Lung microvascular endothelial cell (primary cell): ENCODE results near the gene C6orf141. TPM values are rescaled to one million over a fixed set of nuclear protein-coding genes. Genes with fewer than 3 reads are reported as not detected.

Source experiments
- DNase-seq, 2 donors: peaks; one replicate each; pipeline versions ENCODE4 v3.0.0 to v3.0.0-alpha.2; 2010; ENCODE audit warnings: low read depth in 2 of 2
- total RNA-seq: library from RNA; depleted of rRNA; stranded (reverse); fragments of >200 nt; gene quantifications from 2 replicates; pipeline ENCODE4 v1.2.1, GENCODE V29; 2014

C6orf141 gene
- total RNA-seq, 1 donor from 2014 or later, result 61.3 TPM

- no peak for DNase-seq
Observed at GRCh38 chr6:49539102-49539501, 11.4 kb upstream of the C6orf141 start.

- DNase-seq, result no peak
Observed at GRCh38 chr6:49540614-49541013, 9.9 kb upstream of the C6orf141 start.

GRCh38 chr6:49541210-49541724 is 9.2 kb upstream of the C6orf141 start:
- DNase-seq, result peak in 1 of 2 donors; percentile 63

- no peak for DNase-seq
Observed at GRCh38 chr6:49541936-49542335, 8.5 kb upstream of the C6orf141 start.

GRCh38 chr6:49543087-49543858 is 7.2 kb upstream of the C6orf141 start:
- no peak for DNase-seq

GRCh38 chr6:49546331-49546730 is 4.1 kb upstream of the C6orf141 start:
- no peak for DNase-seq

- DNase-seq, result peak in 1 of 2 donors; percentile 22
Observed at GRCh38 chr6:49548613-49549304, 1.7 kb upstream of the C6orf141 start.

GRCh38 chr6:49549691-49550491 is 577 bp upstream of the C6orf141 start:
- DNase-seq, result no peak

- DNase-seq, result peak; percentile 25 to 49
Observed at GRCh38 chr6:49551078-49551865, 804 bp downstream of the C6orf141 start.

GRCh38 chr6:49551866-49552129 is 1.3 kb downstream of the C6orf141 start:
- DNase-seq, result peak in 1 of 2 donors; percentile 30

- DNase-seq, result no peak
Observed at GRCh38 chr6:49552596-49552995, 2.1 kb downstream of the C6orf141 start.

- peak; percentile 7 to 31 for DNase-seq
Observed at GRCh38 chr6:49553384-49553783, 2.9 kb downstream of the C6orf141 start.

GRCh38 chr6:49555951-49556350 is 5.5 kb downstream of the C6orf141 start:
- no peak for DNase-seq

- DNase-seq, result peak; percentile 94 to 95
Observed at GRCh38 chr6:49556429-49556837, 6.0 kb downstream of the C6orf141 start.

- no peak for DNase-seq
Observed at GRCh38 chr6:49557177-49557576, 6.7 kb downstream of the C6orf141 start.

GRCh38 chr6:49558238-49558637 is 7.8 kb downstream of the C6orf141 start:
- no peak for DNase-seq

- DNase-seq, result no peak
Observed at GRCh38 chr6:49563006-49563886, 12.8 kb downstream of the C6orf141 start.

- DNase-seq, result no peak
Observed at GRCh38 chr6:49564552-49564951, 14.1 kb downstream of the C6orf141 start.

- peak; percentile 62 to 83 for DNase-seq
Observed at GRCh38 chr6:49565261-49565660, 14.8 kb downstream of the C6orf141 start.

- peak; percentile 97 to 99 for DNase-seq
Observed at GRCh38 chr6:49565855-49566254, 15.4 kb downstream of the C6orf141 start.
